NCI-H82 treated with DMSO at 0.1 percent for 48 hours (cell line): ENCODE data around the gene CGB3.
A peak's percentile ranks its signal among the peaks of the same experiment; 100 is the strongest.
"Not testable (repeated sequence)": the region's sequence is repeated elsewhere in the genome, so short reads cannot be mapped to it uniquely, and the experiment has no call there.

Experiments used
- DNase-seq: peaks from one replicate; lab custom pipeline; 2025; ENCODE audit not compliant: unreplicated experiment; lab: John Stamatoyannopoulos, UW

Gene CGB3

DNA sequence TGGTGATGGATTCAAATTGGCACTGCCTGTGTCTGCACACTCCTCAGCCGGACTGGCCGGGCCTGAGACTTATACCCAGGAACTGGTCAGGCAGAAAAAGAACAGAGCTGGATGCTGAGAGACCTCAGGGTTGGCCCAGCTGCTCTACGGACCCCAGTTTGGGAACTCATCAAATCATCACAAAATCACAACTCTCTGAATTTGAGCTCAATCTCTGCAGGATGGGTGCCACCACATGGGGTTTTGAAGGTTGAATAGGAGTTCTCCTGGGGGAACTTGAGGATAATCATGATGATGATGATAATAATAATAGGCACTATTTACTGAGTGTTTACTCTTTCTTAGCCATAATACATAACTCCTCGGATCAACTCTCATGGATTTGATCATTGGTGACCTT is 18.5 kb upstream of the CGB3 start:
- not testable (repeated sequence) for DNase-seq

DNA sequence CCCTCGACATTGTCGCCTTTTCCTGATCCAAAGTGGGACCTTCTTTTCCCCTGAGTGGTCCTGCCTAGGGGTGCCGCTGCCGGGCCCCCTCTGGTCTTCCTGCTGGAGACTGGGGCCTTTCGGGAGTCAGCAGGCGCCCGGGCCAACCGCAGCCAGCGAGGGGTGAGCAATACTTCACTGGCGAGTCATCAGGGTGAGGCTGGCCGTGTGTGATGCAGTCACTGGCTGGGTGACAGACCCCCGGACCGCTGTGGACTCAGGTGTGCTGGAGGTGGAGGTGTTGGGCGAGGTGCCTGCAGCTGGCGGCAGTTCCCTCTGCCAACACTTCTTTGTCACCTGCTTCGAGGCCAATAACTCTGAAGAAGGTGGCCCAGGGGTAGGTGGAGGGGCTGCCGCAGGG is 18.0 kb upstream of the CGB3 start:
- DNase-seq = no peak

DNA sequence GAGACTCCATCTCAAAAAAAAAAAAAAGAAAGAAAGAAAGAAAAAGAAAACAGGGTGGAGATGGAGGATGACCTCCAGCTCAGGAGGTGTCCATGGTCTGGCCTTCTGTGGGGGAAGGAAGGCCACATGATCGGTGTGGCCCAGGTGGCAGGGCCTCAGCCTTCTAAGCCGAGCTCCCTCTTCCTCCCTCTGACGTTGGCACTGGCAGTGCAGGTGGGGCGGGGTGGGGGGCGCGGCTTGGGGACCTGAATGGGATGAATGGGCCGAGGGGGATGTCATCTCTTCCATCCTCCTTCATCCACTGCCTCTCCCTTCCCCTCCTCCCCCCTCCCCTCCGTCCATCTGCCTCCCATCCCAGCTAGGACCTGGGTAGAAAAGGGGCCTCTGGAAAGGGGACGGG is 15.6 kb upstream of the CGB3 start:
- not testable (repeated sequence) for DNase-seq

DNA sequence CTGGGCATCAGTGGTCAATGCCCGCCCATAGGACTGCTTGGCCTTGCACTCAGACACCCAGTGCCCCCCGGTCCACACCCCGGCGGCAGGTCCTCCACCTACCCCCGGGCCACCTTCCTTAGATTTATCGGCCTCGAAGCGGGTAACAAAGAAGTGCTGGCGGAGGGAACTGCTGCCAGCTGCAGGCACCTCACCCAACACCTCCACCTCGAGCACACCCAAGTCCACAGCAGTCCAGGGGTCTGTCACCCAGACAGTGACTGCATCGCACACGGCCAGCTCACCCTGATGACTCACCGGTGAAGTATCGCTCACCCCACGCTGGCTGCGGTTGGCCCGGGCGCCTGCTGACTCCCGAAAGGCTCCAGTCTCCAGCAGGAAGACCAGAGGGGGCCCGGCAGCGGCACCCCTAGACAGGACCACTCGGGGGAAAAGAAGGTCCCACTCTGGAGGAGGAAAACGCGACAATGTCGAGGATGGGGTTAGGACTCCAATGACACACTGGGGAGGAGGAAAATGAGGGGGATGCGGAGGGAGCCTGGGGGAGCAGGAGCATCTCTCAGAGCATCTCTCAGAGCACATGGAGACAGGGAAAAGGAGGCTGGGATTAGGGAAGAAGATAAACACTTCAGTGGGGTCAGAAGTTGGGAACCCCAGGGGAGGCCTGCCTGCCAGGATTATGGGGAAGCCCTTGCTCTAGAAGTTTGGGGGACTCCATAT is 14.6 kb upstream of the CGB3 start:
- DNase-seq = not testable (repeated sequence)

DNA sequence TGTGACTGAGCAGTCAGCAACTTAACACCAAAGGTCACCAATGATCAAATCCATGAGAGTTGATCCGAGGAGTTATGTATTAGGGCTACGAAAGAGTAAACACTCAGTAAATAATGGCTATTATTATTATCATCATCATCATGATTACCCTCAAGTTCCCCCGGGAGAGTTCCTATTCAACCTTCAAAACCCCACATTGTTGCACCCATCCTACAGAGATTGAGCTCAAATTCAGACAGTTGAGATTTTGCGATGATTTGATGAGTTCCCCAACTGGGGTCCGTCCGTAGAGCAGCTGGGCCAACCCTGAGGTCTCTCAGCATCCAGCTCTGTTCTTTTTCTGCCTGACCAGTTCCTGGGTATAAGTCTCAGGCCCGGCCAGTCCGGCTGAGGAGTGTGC is 14.0 kb upstream of the CGB3 start:
- not testable (repeated sequence) for DNase-seq

DNA sequence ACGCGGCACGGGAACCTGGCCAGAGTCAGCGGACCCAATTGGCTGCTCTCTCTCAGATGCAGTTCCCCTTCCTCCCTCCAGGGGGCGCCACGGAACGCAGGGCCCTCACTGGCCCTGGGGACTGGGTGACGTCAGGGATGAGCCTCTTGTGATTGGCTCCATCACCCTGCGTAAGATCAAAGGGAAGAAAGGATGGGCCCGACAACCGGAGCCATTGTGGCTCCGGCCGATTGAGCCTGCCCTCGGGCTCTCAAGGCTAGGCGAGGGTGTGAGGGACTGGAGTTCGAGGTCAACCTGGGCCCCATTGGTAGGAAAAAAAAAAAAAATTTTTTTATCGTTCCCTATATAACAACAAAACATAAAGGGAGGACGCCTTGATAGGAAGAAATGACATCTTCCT is 12.7 kb upstream of the CGB3 start, which contains the start of gene CGB1:
CGB1 (minus strand) TSS at position 81 of the 400 bp plus-strand sequence. CDS start 184 bp downstream, outside the sequence.
- DNase-seq = peak; percentile 57

DNA sequence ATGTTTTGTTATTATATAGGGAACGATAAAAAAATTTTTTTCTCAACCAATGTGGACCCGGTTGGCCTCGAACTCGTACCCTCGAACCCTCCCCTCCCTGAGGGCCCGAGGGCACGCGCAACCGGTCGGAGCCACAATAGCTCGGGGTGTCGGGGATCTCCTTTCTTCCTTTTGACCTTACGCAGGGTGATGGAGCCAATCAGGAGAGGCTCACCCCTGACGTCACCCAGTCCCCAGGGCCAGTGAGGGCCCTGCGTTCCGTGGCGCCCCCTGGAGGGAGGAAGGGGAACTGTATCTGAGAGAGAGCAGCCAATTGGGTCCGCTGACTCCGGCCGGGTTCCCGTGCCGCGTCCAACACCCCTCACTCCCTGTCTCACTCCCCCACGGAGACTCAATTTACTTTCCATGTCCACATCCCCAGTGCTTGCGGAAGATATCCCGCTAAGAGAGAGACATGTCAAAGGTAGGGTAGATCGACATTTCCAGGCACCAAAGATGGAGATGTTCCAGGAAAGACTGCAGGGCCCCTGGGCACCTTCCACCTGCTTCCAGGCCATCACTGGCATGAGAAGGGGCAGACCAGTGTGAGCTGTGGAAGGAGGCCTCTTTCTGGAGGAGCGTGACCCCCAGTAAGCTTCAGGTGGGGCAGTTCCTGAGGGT is 7.6 kb upstream of the CGB3 start, which contains the start of gene CGB2:
CGB2 (plus strand) TSS at position 249 of the 660 bp plus-strand sequence; CDS start at position 455, 206 bp downstream.
- DNase-seq = peak; percentile 66

DNA sequence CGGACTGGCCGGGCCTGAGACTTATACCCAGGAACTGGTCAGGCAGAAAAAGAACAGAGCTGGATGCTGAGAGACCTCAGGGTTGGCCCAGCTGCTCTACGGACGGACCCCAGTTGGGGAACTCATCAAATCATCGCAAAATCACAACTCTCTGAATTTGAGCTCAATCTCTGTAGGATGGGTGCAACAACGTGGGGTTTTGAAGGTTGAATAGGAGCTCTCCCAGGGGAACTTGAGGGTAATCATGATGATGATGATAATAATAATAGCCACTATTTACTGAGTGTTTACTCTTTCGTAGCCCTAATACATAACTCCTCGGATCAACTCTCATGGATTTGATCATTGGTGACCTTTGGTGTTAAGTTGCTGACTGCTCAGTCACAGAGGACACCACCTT is 6.2 kb upstream of the CGB3 start:
- DNase-seq = not testable (repeated sequence)

DNA sequence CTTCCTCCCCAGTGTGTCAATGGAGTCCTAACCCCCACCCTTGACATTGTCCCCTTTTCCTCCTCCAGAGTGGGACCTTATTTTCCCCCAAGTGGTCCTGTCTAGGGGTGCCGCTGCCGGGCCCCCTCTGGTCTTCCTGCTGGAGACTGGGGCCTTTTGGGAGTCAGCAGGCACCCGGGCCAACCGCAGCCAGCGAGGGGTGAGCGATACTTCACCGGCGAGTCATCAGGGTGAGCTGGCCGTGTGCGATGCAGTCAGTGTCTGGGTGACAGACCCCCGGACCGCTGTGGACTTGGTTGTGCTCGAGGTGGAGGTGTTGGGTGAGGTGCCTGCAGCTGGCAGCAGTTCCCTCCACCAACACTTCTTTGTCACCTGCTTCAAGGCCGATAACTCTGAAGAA is 5.6 kb upstream of the CGB3 start:
- not testable (repeated sequence) for DNase-seq

DNA sequence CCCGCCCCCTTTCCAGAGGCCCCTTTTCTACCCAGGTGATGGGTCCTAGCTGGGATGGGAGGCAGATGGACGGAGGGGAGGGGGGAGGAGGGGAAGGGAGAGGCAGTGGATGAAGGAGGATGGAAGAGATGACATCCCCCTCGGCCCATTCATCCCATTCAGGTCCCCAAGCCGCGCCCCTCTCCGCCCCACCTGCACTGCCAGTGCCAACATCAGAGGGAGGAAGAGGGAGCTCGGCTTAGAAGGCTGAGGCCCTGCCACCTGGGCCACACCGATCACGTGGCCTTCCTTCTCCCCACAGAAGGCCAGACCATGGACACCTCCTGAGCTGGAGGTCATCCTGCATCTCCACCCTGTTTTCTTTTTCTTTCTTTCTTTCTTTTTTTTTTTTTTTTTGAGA is 4.6 kb upstream of the CGB3 start:
- DNase-seq = not testable (repeated sequence)

DNA sequence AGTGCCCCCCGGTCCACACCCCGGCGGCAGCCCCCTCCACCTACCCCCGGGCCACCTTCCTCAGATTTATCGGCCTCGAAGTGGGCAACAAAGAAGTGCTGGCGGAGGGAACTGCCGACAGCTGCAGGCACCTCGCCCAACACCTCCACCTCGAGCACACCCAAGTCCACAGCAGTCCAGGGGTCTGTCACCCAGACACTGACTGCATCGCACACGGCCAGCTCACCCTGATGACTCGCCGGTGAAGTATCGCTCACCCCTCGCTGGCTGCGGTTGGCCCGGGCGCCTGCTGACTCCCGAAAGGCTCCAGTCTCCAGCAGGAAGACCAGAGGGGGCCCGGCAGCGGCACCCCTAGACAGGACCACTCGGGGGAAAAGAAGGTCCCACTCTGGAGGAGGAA is 1.5 kb upstream of the CGB3 start:
- not testable (repeated sequence) for DNase-seq

DNA sequence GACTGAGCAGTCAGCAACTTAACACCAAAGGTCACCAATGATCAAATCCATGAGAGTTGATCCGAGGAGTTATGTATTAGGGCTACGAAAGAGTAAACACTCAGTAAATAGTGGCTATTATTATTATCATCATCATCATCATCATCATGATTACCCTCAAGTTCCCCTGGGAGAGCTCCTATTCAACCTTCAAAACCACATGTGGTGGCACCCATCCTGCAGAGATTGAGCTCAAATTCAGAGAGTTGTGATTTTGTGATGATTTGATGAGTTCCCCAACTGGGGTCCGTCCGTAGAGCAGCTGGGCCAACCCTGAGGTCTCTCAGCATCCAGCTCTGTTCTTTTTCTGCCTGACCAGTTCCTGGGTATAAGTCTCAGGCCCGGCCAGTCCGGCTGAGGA is 955 bp upstream of the CGB3 start:
- not testable (repeated sequence) for DNase-seq

DNA sequence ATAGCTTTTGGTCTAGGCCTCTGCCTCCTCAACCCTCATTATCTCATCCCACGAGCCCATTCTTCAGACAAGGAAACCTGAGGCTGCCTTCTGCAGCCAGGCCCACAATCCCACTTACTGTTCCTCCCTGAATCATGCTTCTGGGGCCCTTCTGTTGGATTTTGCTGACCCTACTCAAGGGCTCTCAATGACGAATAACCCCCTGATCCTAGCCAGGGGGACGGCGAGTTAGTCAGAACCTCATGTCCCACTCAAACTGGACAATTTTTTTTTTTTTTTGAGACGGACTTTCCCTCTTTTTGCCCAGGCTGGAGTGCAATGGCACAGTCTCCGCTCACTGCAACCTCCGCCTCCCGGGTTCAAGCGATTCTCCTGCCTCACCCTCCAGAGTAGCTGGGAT is 2.0 kb downstream of the CGB3 start:
- no peak for DNase-seq

DNA sequence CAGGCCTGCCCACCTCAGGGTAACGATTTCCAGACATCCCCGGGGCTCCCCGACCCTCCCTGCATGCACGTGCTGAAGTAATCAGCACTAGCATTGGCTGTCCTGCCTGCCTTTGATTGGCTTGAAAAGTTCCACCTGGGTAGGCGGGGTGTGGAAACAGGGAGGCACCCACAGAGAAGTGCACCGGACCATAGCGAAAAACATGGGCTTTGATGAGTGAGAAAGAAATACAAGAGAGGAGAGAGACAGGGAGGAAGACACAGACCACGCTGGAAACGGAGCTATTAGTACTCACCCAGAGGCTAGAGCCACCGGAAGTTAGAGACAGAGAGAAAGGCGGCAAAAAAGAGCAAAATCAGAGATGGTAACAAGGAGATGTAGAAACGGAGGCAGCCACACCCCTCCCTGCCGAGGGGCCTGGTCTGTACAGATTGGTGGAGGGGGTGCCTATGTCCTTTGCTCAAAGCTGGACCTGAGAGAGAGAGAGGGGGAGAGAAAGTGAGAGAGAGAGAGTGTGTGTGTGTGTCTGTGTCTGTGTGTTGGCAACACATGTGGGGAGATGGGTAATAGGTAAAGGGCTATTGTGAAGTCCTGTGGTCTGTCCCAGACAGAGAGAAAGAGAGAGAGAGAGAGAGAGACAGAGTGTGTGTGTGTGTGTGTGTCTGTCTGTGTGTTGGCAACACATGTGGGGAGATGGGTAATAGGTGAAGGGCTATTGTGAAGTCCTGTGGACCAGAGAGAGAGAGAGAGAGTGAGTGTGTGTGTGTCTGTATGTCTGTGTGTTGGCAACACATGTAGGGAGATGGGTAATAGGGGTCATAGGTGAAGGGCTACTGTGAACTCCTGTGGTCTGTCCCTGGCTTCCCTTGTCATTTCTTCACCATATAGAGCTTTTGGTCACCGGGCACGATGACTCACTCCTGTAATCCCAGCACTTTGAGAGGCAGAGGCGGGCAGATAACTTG is 2.9 kb downstream of the CGB3 start:
- no peak for DNase-seq

DNA sequence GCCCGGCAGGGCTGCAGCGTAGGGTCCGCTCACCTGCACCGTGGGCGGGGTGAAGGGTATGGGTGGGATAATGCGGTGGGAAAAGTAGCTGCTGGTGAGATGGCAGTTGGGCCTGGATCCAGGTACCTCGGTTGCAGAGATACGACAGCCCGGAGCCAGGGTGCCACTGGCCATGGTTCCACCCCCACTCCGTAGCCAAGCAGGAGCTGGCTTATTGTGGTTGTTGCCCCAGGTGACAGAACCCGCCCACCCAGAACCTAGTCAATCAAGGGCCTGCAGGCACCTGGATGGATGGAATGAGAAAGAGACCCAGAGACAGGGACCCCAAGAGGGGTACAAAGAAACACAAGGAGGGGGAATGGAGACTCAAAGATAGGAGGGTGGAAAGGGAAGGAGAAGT is 3.8 kb downstream of the CGB3 start:
- DNase-seq = no peak

DNA sequence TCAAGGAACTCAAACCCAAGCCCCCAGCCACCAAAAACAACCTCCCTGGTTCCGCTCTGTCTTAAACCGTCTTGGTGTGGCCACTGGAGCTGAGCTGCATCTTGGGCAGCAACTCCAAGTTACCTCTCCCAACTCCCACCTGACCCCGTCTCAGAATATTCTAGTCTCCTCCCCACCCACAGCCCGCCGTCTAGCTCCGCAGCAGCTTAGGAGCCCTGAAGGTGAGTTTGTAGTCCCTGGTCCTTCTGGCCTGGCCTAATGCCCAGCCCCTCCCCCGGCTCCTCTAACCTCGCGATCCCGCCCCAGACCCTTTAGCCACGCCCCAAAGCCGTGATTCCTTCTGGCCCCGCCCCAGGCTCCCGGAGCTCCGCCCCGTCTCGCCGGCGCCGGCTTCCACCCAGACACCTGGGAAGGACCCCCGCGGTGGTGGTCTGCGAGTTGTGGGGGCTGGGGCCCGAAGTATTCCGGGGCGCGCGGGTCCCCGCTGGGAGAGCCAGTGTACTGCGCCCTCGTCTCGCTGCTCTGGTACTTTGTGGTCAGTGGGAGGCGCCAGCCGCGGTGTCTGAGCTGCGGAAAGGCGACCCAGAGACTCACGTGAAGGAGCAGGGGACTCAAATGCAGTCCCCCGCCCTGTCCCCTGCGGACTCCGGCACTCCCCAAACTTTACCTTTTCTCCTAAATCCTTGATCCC is 4.7 kb downstream of the CGB3 start:
- DNase-seq = peak; percentile 41

DNA sequence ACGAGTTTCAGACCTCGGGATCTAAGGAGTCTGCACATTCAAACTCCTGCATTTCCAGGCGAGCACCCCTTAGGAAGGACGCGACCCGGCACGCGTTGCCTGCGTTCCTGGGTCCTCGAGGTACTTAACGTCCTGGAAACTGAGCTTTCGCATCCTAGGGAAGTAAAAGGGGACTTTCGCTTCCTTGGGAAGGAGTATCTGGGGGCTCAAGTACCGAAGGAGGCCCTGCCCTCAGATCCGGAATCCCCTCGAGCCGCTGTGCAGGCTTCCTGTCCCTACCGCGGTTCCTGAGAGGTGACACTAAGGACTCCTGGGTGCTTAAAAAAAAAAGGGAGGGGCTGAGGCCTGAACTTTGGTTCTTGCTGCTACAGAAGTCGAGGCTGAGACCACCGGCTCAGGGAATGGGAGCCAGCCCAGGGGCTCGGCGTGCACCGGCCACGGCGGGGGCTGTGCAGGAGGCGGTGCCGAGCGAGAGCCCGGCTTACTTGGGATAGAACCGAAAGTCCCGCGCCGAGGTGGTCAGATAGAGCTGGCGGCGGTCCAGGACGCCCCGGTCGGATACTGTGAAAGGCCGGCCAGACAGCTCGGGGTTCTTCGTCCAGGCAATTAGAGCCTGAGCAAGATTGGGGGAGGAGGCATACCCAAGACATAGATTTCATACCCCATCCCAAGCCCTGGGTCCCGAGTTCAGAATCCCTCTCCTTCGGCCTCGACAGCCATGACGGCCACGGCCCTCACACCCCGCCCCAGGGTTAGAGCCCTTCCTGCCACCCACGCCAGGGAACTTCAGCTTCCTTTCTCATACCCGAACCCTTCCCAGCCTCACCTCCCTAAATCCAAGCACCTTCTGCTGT is 5.5 kb downstream of the CGB3 start:
- not testable (repeated sequence) for DNase-seq

DNA sequence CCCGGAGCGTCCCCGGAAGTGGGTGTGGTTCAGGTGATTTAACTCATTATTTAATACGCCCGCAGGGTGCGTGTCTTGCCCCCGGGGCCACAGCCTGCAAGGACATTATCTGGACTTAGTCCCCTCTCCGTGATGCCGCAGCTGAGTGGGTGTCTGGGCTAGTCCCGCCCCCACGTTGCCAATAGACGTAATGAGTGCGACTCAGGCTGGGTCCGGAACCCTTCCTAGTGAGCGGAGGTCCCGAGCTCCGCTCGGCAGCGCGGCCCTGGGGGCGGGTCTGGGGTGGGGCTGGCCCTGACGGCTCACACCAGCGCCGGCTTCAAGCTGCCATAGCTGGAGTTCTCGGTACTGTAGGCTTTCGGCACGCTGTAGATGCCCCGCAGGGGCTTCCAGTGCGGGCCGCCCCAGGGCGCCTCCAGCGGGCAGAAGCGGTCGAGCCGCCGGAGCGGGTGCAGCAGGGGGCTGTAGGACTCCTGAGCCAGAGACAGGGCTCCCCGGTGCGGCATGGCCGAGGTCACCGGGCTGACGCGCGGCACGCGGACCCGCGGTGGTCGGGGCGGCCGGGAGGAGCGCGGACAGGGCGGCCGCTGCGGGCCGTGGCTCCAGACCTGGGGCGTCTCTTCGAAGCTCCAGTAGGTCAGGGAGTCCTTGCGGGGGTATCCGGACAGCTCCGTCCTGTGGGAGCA is 6.3 kb downstream of the CGB3 start:
- no peak for DNase-seq

DNA sequence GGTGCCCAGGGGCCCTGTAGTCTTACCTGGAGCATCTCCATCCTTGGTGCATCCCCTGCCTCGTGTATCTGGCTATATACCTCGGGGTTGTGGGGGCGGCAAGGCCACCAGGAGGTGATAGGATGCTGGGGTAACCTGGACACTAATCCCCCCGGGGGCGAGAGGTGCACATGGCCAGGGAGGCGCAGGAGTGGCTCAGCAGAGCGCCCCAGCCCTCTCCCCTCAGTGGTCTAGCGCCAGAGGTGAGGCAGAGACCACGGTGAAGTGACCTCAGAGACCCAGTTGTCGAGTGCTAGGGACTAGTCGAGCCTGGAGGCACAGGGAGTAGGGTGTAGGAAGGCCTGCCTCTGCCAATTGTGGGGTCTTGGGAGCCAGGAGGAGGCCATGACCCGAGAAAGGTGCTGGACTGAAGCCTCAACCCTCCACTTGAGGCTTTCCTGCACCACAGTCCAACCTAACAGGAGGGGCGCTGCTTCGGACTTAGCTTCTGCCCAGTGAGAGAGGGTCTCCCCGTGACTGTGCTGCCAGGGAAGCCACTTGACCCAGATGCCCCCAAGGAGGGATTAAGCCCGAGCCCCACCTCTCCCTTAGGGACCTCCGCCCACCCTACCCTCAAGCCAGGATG is 7.0 kb downstream of the CGB3 start, which contains the start of gene LHB:
LHB (minus strand) TSS at position 51 of the 625 bp plus-strand sequence; CDS start at position 41, 10 bp downstream.
- no peak for DNase-seq
